Mammary epithelial cell (primary cell): ENCODE results near the gene NOX5.

ENCODE experiments used
- CTCF ChIP-seq, 2 donors: IDR thresholded peaks in 1 of 2; conservative IDR thresholded peaks in 1 of 2; 2 replicates each; pipeline ENCODE4 v1.5.1; 2011 to 2012; ENCODE audit warnings: inconsistent platforms in 2 of 2, low read length in 2 of 2, mild to moderate bottlenecking in 2 of 2, control low read depth in 1 of 2, low read depth in 1 of 2; ENCODE audit not compliant: insufficient read depth in 1 of 2; ENCODE audit errors: extremely low read depth in 1 of 2
- EZH2 ChIP-seq: IDR thresholded peaks from 2 replicates; pipeline ENCODE4 v1.6.1; 2012; ENCODE audit warnings: low read length, inconsistent platforms, borderline replicate concordance

- TF ChIP-seq CTCF (conservative IDR thresholded peaks at IDR 0.05 in 1 of 2, IDR thresholded peaks at IDR 0.05 in 1 of 2; ENCODE audit: extremely low read depth in 1 of 2, insufficient read depth in 1 of 2, low read depth in 1 of 2, low read length in 2 of 2) = no peak
- no peak for TF ChIP-seq EZH2
Measured at GRCh38 chr15:69067296-69067695, 52.8 kb downstream of the NOX5 start.
